Common myeloid progenitor, CD34-positive (primary cell): ENCODE data around the gene C11orf86.
"Not testable (repeated sequence)": the region's sequence is repeated elsewhere in the genome, so short reads cannot be mapped to it uniquely, and the experiment has no call there.

Experiments used
- CTCF ChIA-PET: fragments of 350-600 bp; sonication (Branson Sonifier 250); formaldehyde crosslinking; loops from one replicate; lab custom pipeline; 2021; ENCODE audit warnings: antibody characterized with exemption; lab: Charles Lee
- POLR2A ChIA-PET: fragments of 350-600 bp; sonication (Branson Sonifier 250); formaldehyde crosslinking; loops from one replicate; lab custom pipeline; 2021; ENCODE audit warnings: antibody characterized with exemption; lab: Charles Lee
- DNase-seq, 3 donors: peaks; one replicate each; pipeline versions ENCODE4 v3.0.0 to v3.0.0-alpha.2; 2013
- H3K27ac ChIP-seq, 2 experiments: 1 replicate in 1 of 2; 2 replicates in 1 of 2; pipeline ENCODE4 v1.7.0; 2013; ENCODE audit warnings: inconsistent platforms in 2 of 2, low read length in 2 of 2, mild to moderate bottlenecking in 2 of 2, low read depth in 1 of 2, moderate library complexity in 1 of 2; ENCODE audit not compliant: severe bottlenecking in 2 of 2, insufficient read depth in 1 of 2, poor library complexity in 1 of 2
- H3K27me3 ChIP-seq, 5 experiments: replicated peaks in 2 of 5; 1 replicate in 3 of 5; 2 replicates in 2 of 5; pipeline versions ENCODE4 v1.6.1 to v1.7.0; 2013; ENCODE audit warnings: low read length in 4 of 5, mild to moderate bottlenecking in 2 of 5, moderate library complexity in 2 of 5, inconsistent platforms in 1 of 5; ENCODE audit not compliant: insufficient read depth in 5 of 5, control insufficient read depth in 4 of 5
- H3K36me3 ChIP-seq, 4 experiments: 1 replicate in 2 of 4; 2 replicates in 2 of 4; pipeline versions ENCODE4 v1.6.1 to v1.7.0; 2013; ENCODE audit warnings: low read length in 3 of 4, control low read depth in 1 of 4, mild to moderate bottlenecking in 1 of 4; ENCODE audit not compliant: control insufficient read depth in 4 of 4, insufficient read depth in 4 of 4
- H3K4me1 ChIP-seq, 4 experiments: 1 replicate in 3 of 4; 2 replicates in 1 of 4; pipeline versions ENCODE4 v1.6.1 to v1.7.1; 2013; ENCODE audit warnings: low read length in 3 of 4, mild to moderate bottlenecking in 3 of 4, control low read depth in 1 of 4, inconsistent platforms in 1 of 4, moderate library complexity in 1 of 4; ENCODE audit not compliant: control insufficient read depth in 4 of 4, insufficient read depth in 4 of 4; ENCODE audit errors: control extremely low read depth in 1 of 4
- H3K4me3 ChIP-seq, 7 experiments: 1 replicate in 4 of 7; 2 replicates in 3 of 7; pipeline versions ENCODE4 v1.5.1 to v1.7.0; 2013; ENCODE audit warnings: mild to moderate bottlenecking in 7 of 7, low read length in 6 of 7, moderate library complexity in 6 of 7, inconsistent platforms in 2 of 7, low read depth in 2 of 7, control low read depth in 1 of 7; ENCODE audit not compliant: insufficient read depth in 4 of 7, control insufficient read depth in 1 of 7; ENCODE audit errors: extremely low read depth in 1 of 7
- H3K9me3 ChIP-seq, 5 experiments: 1 replicate in 4 of 5; 2 replicates in 1 of 5; pipeline versions ENCODE4 v1.6.1 to v1.7.1; 2013; ENCODE audit warnings: low read length in 4 of 5, mild to moderate bottlenecking in 2 of 5, inconsistent platforms in 1 of 5, low read depth in 1 of 5, moderate library complexity in 1 of 5; ENCODE audit not compliant: control insufficient read depth in 4 of 5, insufficient read depth in 2 of 5; ENCODE audit errors: control extremely low read depth in 1 of 5
- WGBS: methylation state at CpG from one replicate; pipeline ENCODE4 v1.1.5; 2013; ENCODE audit not compliant: insufficient coverage; 5-methylcytosine and 5-hydroxymethylcytosine counted together

C11orf86 gene

DNA sequence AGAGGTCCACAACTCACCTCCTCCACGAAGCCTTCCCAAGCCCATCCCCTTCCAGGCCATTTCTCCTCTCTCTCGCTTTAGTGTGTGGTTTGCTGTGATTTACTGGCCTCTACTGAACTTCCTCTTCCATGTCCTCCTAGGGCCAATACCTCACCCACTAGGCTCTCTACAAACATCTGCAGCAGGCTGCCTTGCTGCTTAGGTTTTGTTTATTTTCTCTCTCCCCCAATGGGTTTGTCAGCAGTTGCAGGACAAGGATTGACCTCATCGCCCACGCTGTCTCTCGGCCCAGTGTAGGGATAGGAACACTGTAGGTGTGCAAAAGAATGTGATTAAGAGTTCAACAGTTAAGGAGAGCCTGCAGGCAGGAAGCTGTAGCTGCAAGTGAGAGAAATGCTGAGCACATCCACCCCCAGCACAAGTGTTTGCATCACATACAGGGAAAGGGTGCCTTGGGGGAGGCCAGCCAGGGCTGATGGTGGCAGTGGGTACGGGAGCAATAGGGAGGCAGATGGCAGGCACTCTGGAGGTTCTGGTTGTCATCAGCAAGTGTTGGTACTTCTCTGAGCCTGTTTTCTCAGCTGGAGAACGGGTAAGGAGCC lies 18.3 kb upstream of the C11orf86 start:
- WGBS: 27% methylated on average over 5 of the region's 7 CpGs
- Histone ChIP-seq H3K36me3 (no peaks in the 10 kb centered on the region), H3K4me3 (no peak overlapping the region), H3K27ac (no peak overlapping the region), H3K27me3 (peaks cover 0 to 9% (median 4%) of the 10 kb centered on the region in 5 experiments), H3K9me3 (no peaks in the 10 kb centered on the region), H3K4me1 (peaks cover 0 to 22% (median 22%) of the 10 kb centered on the region in 4 experiments)
- POLR2A ChIA-PET: no interaction called here
- CTCF ChIA-PET: interaction anchor here (0.9 to 1.4 kb wide), 2 partner anchors 17 to 19 kb away, joined by 3 read pairs; no protein-coding TSS in a partner anchor
- peak; percentile 19 to 68 (median 58) for DNase-seq

DNA sequence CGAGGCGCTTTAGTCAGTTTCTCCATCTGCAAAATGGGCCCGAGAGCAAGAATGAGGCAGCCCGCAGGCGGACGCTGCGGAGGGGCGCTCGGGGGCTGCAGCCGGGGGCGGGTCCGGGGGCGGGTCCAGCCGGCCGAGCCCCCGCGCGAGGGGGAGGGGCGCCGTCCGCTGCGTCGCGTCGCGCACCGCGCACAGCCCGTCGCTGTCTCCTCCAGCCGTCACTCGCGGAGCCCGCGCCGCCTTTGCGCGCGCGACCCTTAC lies 17.2 kb upstream of the C11orf86 start:
- H3K9me3 ChIP-seq: no peaks in the 10 kb centered on the region
- no peaks in the 10 kb centered on the region for H3K36me3 ChIP-seq
- H3K4me1 ChIP-seq: peaks cover 0 to 22% (median 22%) of the 10 kb centered on the region in 4 experiments
- peak overlapping the region; percentile 23 to 78 (median 59) for H3K4me3 ChIP-seq
- CTCF ChIA-PET: no interaction called here
- peaks cover 0 to 9% (median 4%) of the 10 kb centered on the region in 5 experiments for H3K27me3 ChIP-seq
- POLR2A ChIA-PET: interaction anchor here (0.6 kb wide), 1 partner anchor 27 kb away, joined by 3 read pairs; no protein-coding TSS in a partner anchor
- under 1% methylated on average over 39 of the region's 40 CpGs for WGBS
- DNase-seq: no peak
- no peak overlapping the region for H3K27ac ChIP-seq

DNA sequence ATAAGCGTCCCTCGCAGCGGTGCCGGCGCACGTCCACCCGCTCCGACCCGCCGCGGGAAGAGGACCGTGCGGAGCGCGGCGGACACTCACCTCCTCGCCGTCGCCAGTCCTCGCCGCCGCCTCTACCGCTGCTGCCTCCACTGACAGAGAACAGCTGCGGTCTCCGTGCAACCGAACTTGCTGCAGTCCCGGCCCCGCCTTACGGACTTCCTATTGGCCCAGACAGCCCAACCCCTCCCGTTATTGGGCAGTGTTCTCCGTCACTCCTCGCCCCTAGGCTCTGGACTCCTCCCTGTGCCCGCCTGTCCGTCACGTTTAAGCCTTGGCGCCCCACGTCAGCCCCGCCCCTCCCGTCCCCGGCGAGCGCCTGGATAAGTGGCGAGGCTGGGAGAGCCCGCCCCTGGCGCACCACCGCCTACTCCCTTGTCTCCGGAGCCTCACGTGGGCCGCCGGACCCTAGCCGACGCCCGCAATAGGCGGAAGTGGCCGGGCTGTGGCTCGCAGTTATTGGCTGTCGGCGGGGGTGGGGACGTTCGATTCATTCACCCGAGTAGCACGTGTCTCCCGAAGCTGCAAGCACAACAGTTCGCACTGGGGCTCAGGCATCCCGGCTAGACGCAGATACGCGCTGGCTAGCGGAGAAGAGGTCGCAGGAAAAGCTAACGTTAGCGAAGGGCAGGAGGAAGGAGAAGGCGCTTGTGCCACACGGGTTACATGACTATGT lies 16.7 kb upstream of the C11orf86 start, which contains the start of gene PC:
Gene PC, minus strand, starts transcription at position 152 of the 724 bp plus-strand sequence. CDS start 86,224 bp downstream, outside the sequence.
- CTCF ChIA-PET: interaction anchor here (0.8 to 0.9 kb wide), 2 partner anchors 26 to 114 kb away, joined by 3 read pairs; no protein-coding TSS in a partner anchor

DNA sequence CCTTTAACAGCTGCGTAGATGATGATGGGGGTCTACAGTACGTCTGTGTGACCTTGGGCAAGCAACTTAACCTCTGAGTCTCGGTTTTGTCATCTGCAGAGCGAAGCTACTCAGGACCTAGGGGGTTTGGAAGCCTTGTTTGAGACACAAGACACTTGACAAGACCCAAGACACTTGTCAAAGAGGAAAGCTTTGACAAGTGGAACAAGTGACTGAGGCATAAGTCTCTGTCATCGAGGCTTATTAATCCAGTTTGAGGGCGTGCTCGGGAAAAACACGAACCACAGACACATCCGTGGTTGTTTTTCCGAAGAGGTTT lies 16.2 kb upstream of the C11orf86 start:
- CTCF ChIA-PET: interaction anchor here (0.8 to 0.9 kb wide), 2 partner anchors 26 to 114 kb away, joined by 3 read pairs; no protein-coding TSS in a partner anchor
- H3K4me3 ChIP-seq: peak overlapping the region in 5 of 7 experiments; percentile 23 to 78 (median 67)
- H3K27me3 ChIP-seq: peaks cover 0 to 9% (median 4%) of the 10 kb centered on the region in 5 experiments
- no peak for DNase-seq
- no peaks in the 10 kb centered on the region for H3K36me3 ChIP-seq
- no peak overlapping the region for H3K27ac ChIP-seq
- POLR2A ChIA-PET: no interaction called here
- H3K4me1 ChIP-seq: peaks cover 0 to 22% (median 22%) of the 10 kb centered on the region in 4 experiments
- 20% methylated on average over 8 of the region's 10 CpGs for WGBS
- no peaks in the 10 kb centered on the region for H3K9me3 ChIP-seq

More for the DNA sequence above, 16.7 kb upstream of the C11orf86 start, which contains the start of gene PC:
- DNase-seq: peak; percentile 98 to 99 (median 99)
- Histone ChIP-seq H3K9me3 (no peaks in the 10 kb centered on the region), H3K4me1 (peaks cover 0 to 22% (median 22%) of the 10 kb centered on the region in 4 experiments), H3K4me3 (peak within 1 kb of the TSS; percentile 23 to 78 (median 61)), H3K36me3 (no peaks in the 10 kb centered on the region), H3K27me3 (peaks cover 0 to 9% (median 4%) of the 10 kb centered on the region in 5 experiments), H3K27ac (no peak within 1 kb of the TSS)
- 0% methylated on average over 62 of the region's 74 CpGs for WGBS
- POLR2A ChIA-PET: interaction anchor here (0.6 kb wide), 1 partner anchor 26 kb away, joined by 3 read pairs; no protein-coding TSS in a partner anchor

DNA sequence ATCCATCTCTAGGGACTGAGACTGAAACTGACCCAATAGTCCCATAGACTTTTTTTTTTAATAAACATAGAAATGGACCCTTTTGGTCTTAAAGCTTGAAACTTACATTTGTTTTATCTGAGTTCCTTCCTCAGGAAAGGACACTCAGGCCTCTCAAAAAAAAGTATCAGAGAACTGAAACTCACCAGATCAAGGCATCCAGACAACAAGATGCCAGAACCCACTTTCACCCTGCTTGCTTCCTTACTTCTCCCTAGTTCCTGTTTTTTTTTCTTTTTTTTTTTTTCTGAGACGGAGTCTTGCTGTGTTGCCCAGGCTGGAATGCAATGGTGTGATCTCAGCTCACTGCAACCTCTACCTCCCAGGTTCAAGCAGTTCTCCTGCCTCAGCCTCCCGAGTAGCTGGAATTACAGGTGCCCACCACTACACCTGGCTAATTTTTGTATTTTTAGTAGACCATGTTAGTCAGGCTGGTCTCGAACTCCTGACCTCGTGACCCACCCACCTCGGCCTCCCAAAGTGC lies 13.4 kb upstream of the C11orf86 start:
- CTCF ChIA-PET: interaction anchor here (2.0 kb wide), 1 partner anchor 15 kb away, joined by 6 read pairs; no protein-coding TSS in a partner anchor
- POLR2A ChIA-PET, H3K9me3 ChIP-seq, H3K4me3 ChIP-seq, DNase-seq, H3K36me3 ChIP-seq, H3K27ac ChIP-seq: not testable (repeated sequence)
- WGBS: 93% methylated on average over 3 of the region's 5 CpGs
- peaks cover 0 to 22% (median 19%) of the 10 kb centered on the region in 4 experiments for H3K4me1 ChIP-seq
- peaks cover 0 to 14% (median 7%) of the 10 kb centered on the region in 5 experiments for H3K27me3 ChIP-seq

DNA sequence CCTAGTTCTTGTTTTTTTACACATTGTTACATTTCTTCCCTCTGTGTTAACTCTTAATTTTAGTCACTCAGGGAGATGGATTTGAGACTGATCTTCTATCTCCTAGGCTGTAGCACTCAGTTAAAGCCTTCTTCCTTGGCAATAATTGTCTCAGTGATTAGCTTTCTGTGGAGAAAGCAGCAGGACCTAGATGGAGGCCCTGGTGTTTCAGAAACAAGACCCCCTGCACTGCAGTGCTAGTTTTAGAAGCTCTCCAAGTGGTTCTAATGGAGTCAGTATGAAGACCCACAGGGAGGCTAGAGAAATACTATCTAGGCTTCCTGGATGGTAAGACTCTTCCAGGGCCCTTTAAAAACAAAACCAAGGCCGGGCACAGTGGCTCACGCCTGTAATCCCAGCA lies 12.9 kb upstream of the C11orf86 start:
- Histone ChIP-seq H3K4me3 (no peak overlapping the region), H3K9me3 (no peaks in the 10 kb centered on the region), H3K4me1 (peaks cover 0 to 18% (median 14%) of the 10 kb centered on the region in 4 experiments), H3K27me3 (peaks cover 0 to 14% (median 7%) of the 10 kb centered on the region in 5 experiments), H3K27ac (no peak overlapping the region), H3K36me3 (no peaks in the 10 kb centered on the region)
- ChIA-PET CTCF (interaction anchor here (2.0 kb wide), 1 partner anchor 14 kb away, joined by 6 read pairs; no protein-coding TSS in a partner anchor), POLR2A (no interaction called here)
- DNase-seq: no peak
- WGBS: no CpG with 5 or more reads among the region's 2 CpGs
